Neural cell (in vitro differentiated cells): ENCODE results near the gene RSPH9. TPM values are rescaled to one million over a fixed set of nuclear protein-coding genes. Genes with fewer than 3 reads are reported as not detected.

ENCODE experiments used
- H2AFZ ChIP-seq: fragments of 200-600, 300-800 bp; sonication (generic), shearing (Covaris generic); 2 replicates; pipeline ENCODE4 v1.6.0; 2014; ENCODE audit warnings: low read depth, mild to moderate bottlenecking, antibody characterized with exemption, low read length, moderate library complexity
- H3F3A ChIP-seq: fragments of 200-600 bp; shearing (Covaris generic); 2 replicates; pipeline ENCODE4 v1.6.1; 2016; ENCODE audit warnings: mild to moderate bottlenecking, moderate library complexity, mixed read lengths, antibody characterized with exemption, low read length; ENCODE audit not compliant: insufficient read depth, poor library complexity, severe bottlenecking
- H3K27ac ChIP-seq: fragments of 200-600, 300-800 bp; sonication (generic), shearing (Covaris generic); 2 replicates; pipeline ENCODE4 v1.5.1; 2014; ENCODE audit warnings: mild to moderate bottlenecking, low read length, moderate library complexity
- H3K27me3 ChIP-seq: fragments of 300-800, 200-600 bp; sonication (generic), shearing (Covaris generic); 2 replicates; pipeline ENCODE4 v1.6.0; 2014; ENCODE audit warnings: mild to moderate bottlenecking, low read depth, low read length, moderate library complexity; ENCODE audit not compliant: insufficient read depth
- H3K36me3 ChIP-seq: fragments of 300-800, 200-600 bp; sonication (generic), shearing (Covaris generic); 2 replicates; pipeline ENCODE4 v1.5.1; 2014; ENCODE audit warnings: mild to moderate bottlenecking, antibody characterized with exemption, low read length, moderate library complexity; ENCODE audit not compliant: insufficient read depth
- H3K4me2 ChIP-seq: fragments of 300-800, 200-600 bp; sonication (generic), shearing (Covaris generic); 2 replicates; pipeline ENCODE4 v1.6.0; 2014; ENCODE audit warnings: mild to moderate bottlenecking, low read length
- H3K4me3 ChIP-seq: fragments of 300-800, 200-600 bp; sonication (generic), shearing (Covaris generic); 2 replicates; pipeline ENCODE4 v1.5.1; 2014; ENCODE audit warnings: mild to moderate bottlenecking, low read length, moderate library complexity
- H3K79me2 ChIP-seq: fragments of 200-600 bp; shearing (Covaris generic); replicated peaks from 2 replicates; pipeline ENCODE4 v1.6.0; 2014; ENCODE audit warnings: mild to moderate bottlenecking, low read length, moderate library complexity; ENCODE audit not compliant: insufficient read depth
- H3K9ac ChIP-seq: fragments of 300-800, 200-600 bp; sonication (generic), shearing (Covaris generic); 2 replicates; pipeline ENCODE4 v1.6.1; 2016; ENCODE audit warnings: mild to moderate bottlenecking, low read length, mixed read lengths
- H3K9me2 ChIP-seq: fragments of 200-600 bp; shearing (Covaris generic); 2 replicates; pipeline ENCODE4 v1.6.1; 2016; ENCODE audit warnings: mild to moderate bottlenecking, low read length, mixed read lengths; ENCODE audit not compliant: insufficient read depth
- H3K9me3 ChIP-seq: fragments of 200-600, 300-800 bp; sonication (generic), shearing (Covaris generic); 2 replicates; pipeline ENCODE4 v1.6.1; 2016; ENCODE audit warnings: mild to moderate bottlenecking, mixed run types, low read length, moderate library complexity, mixed read lengths
- H4K20me1 ChIP-seq: fragments of 200-600 bp; shearing (Covaris generic); 2 replicates; pipeline ENCODE4 v1.6.1; 2016; ENCODE audit warnings: mild to moderate bottlenecking, mixed run types; ENCODE audit not compliant: insufficient read depth
- CTCF ChIP-seq: fragments of 450-650 bp; IDR thresholded peaks from 2 replicates; pipeline ENCODE4 v1.5.1; 2014; ENCODE audit warnings: antibody characterized with exemption, mild to moderate bottlenecking, moderate library complexity; ENCODE audit not compliant: poor library complexity, severe bottlenecking
- EP300 ChIP-seq: fragments of 450-650 bp; conservative IDR thresholded peaks from 2 replicates; pipeline ENCODE4 v1.6.1; 2014; ENCODE audit warnings: antibody characterized with exemption, mild to moderate bottlenecking, moderate library complexity; ENCODE audit not compliant: poor library complexity, severe bottlenecking
- EZH2 ChIP-seq: fragments of 200-600, 300-800 bp; shearing (Covaris generic), sonication (generic); IDR thresholded peaks from 2 replicates; pipeline ENCODE4 v1.6.1; 2014; ENCODE audit warnings: antibody characterized with exemption, low read length, borderline replicate concordance, mild to moderate bottlenecking; ENCODE audit not compliant: insufficient read depth, poor library complexity, severe bottlenecking
- MXI1 ChIP-seq: fragments of 450-650 bp; conservative IDR thresholded peaks from 2 replicates; pipeline ENCODE4 v1.6.1; 2014; ENCODE audit warnings: antibody characterized with exemption, mild to moderate bottlenecking; ENCODE audit not compliant: poor library complexity, severe bottlenecking
- POLR2AphosphoS5 ChIP-seq: IDR thresholded peaks from 2 replicates; pipeline ENCODE4 v1.6.1; 2012
- RAD21 ChIP-seq: fragments of 450-650 bp; conservative IDR thresholded peaks from 2 replicates; pipeline ENCODE4 v1.6.1; 2014; ENCODE audit warnings: antibody characterized with exemption, mild to moderate bottlenecking, moderate library complexity
- REST ChIP-seq: IDR thresholded peaks from 2 replicates; pipeline ENCODE4 v1.6.1; 2012; ENCODE audit warnings: borderline replicate concordance
- SMC3 ChIP-seq: fragments of 450-650 bp; conservative IDR thresholded peaks from 2 replicates; pipeline ENCODE4 v1.6.1; 2014; ENCODE audit warnings: antibody characterized with exemption, mild to moderate bottlenecking, moderate library complexity; ENCODE audit not compliant: poor library complexity
- TAF1 ChIP-seq: IDR thresholded peaks from 2 replicates; pipeline ENCODE4 v1.6.1; 2012; ENCODE audit warnings: low read depth
- polyA plus RNA-seq: library from polyadenylated mRNA; depleted of rRNA; stranded (reverse); fragments of >200 nt; gene quantifications from 2 replicates; pipeline ENCODE4 v1.2.3, GENCODE V29; 2014

The RSPH9 gene
- polyA plus RNA-seq, 1 donor from 2014 or later, result 0.88 TPM

GRCh38 chr6:43634702-43635303 is 10.0 kb upstream of the RSPH9 start:
- Histone ChIP-seq H3K27ac (peak overlapping the region; percentile 84), H3K9ac (peak overlapping the region; percentile 96), H3K36me3 (no peaks in the 10 kb centered on the region), H2AFZ (peak overlapping the region; percentile 99), H3K79me2 (peaks cover 21% of the 10 kb centered on the region), H3K4me3 (peak overlapping the region; percentile 94), H3K9me2 (no peaks in the 10 kb centered on the region), H3K27me3 (no peaks in the 10 kb centered on the region), H3K4me2 (no peak overlapping the region), H3K9me3 (no peaks in the 10 kb centered on the region), H3F3A (no peaks in the 10 kb centered on the region), H4K20me1 (no peaks in the 10 kb centered on the region)
- no peak for TF ChIP-seq MXI1
- no peak for TF ChIP-seq POLR2AphosphoS5
- TF ChIP-seq EP300, result no peak

GRCh38 chr6:43635387-43636307 is 9.2 kb upstream of the RSPH9 start, which contains the start of gene MAD2L1BP:
Gene MAD2L1BP, plus strand, starts transcription at chr6:43635840. Its CDS starts 36 bp downstream, at chr6:43635876.
- no peaks in the 10 kb centered on the region for H4K20me1 ChIP-seq
- no peak for TF ChIP-seq EZH2
- peak; percentile 96 for TF ChIP-seq TAF1
- peak; percentile 96 for TF ChIP-seq POLR2AphosphoS5
- peak; percentile 10 for TF ChIP-seq CTCF
- TF ChIP-seq REST, result peak; percentile 73
- no peak for TF ChIP-seq EP300
- no peak for TF ChIP-seq RAD21
- TF ChIP-seq SMC3, result no peak
- TF ChIP-seq MXI1, result peak; percentile 73
- H3K79me2 ChIP-seq, result peaks cover 21% of the 10 kb centered on the region
- H3F3A ChIP-seq, result no peaks in the 10 kb centered on the region
- H3K9me2 ChIP-seq, result no peaks in the 10 kb centered on the region
- peak within 1 kb of the TSS; percentile 94 for H3K4me3 ChIP-seq
- H3K27ac ChIP-seq, result peak within 1 kb of the TSS; percentile 84
- H3K27me3 ChIP-seq, result no peaks in the 10 kb centered on the region
- H3K9me3 ChIP-seq, result no peaks in the 10 kb centered on the region
- H2AFZ ChIP-seq, result peak within 1 kb of the TSS; percentile 99
- no peaks in the 10 kb centered on the region for H3K36me3 ChIP-seq
- H3K4me2 ChIP-seq, result peak within 1 kb of the TSS; percentile 94
- peak within 1 kb of the TSS; percentile 96 for H3K9ac ChIP-seq
